ENCODE results near the gene EMILIN1.

GRCh38 chr2:27087823-27088410, 9.5 kb downstream of the EMILIN1 start:
- TF ChIP-seq CTCF (IDR thresholded peaks at IDR 0.05) (no peak), POLR2A (IDR thresholded peaks at IDR 0.05) (no peak)
